HG03571 (cell line): Measurements from ENCODE around the gene CEBPZ.
"Not testable (repeated sequence)": the region's sequence is repeated elsewhere in the genome, so short reads cannot be mapped to it uniquely, and the experiment has no call there.

Experiments used
- ATAC-seq: cut with Tn5 transposase; IDR thresholded peaks from one replicate; pipeline ENCODE4 v1.9.1; 2021; ENCODE audit not compliant: unreplicated experiment

CEBPZ gene

GRCh38 chr2:37219046-37219445 lies 12.3 kb downstream of the CEBPZ start:
- no peak for ATAC-seq

GRCh38 chr2:37215250-37215649 lies 16.1 kb downstream of the CEBPZ start:
- ATAC-seq: no peak

- no peak for ATAC-seq
Measured at GRCh38 chr2:37211939-37212338, 19.5 kb downstream of the CEBPZ start.

GRCh38 chr2:37211212-37211611 lies 20.2 kb downstream of the CEBPZ start:
- ATAC-seq: no peak

- not testable (repeated sequence) for ATAC-seq
Measured at GRCh38 chr2:37206760-37207159, 24.6 kb downstream of the CEBPZ start.

- ATAC-seq: no peak
Measured at GRCh38 chr2:37205689-37206341, 25.6 kb downstream of the CEBPZ start.

GRCh38 chr2:37205071-37205661 lies 26.2 kb downstream of the CEBPZ start:
- not testable (repeated sequence) for ATAC-seq

GRCh38 chr2:37203708-37204107 lies 27.7 kb downstream of the CEBPZ start:
- no peak for ATAC-seq

GRCh38 chr2:37201766-37202165 lies 29.6 kb downstream of the CEBPZ start:
- ATAC-seq: no peak

GRCh38 chr2:37201208-37201607 lies 30.2 kb downstream of the CEBPZ start:
- ATAC-seq: no peak

- no peak for ATAC-seq
Measured at GRCh38 chr2:37198681-37199065, 32.7 kb downstream of the CEBPZ start.

- peak; percentile 73 for ATAC-seq
Measured at GRCh38 chr2:37196320-37197195, 34.8 kb downstream of the CEBPZ start, which contains the start of gene CEBPZOS. Gene CEBPZOS (plus strand): TSS chr2:37196496. CDS start chr2:37199705, 3,209 bp downstream.

GRCh38 chr2:37195862-37196319 lies 35.5 kb downstream of the CEBPZ start:
- not testable (repeated sequence) for ATAC-seq

GRCh38 chr2:37192551-37192950 lies 38.8 kb downstream of the CEBPZ start:
- ATAC-seq: no peak

GRCh38 chr2:37191747-37192146 lies 39.6 kb downstream of the CEBPZ start:
- ATAC-seq: no peak

- no peak for ATAC-seq
Measured at GRCh38 chr2:37191253-37191652, 40.1 kb downstream of the CEBPZ start.

- no peak for ATAC-seq
Measured at GRCh38 chr2:37190290-37190689, 41.1 kb downstream of the CEBPZ start.

- ATAC-seq: no peak
Measured at GRCh38 chr2:37189452-37190153, 41.8 kb downstream of the CEBPZ start.

GRCh38 chr2:37188570-37188969 lies 42.8 kb downstream of the CEBPZ start, which contains the start of gene SULT6B1:
Gene SULT6B1 (minus strand): TSS chr2:37188670. CDS start chr2:37188640, 30 bp downstream.
- no peak for ATAC-seq

GRCh38 chr2:37181726-37182684 lies 49.4 kb downstream of the CEBPZ start:
- ATAC-seq: no peak
